DMS53 treated with DMSO at 0.1 percent for 48 hours (cell line): ENCODE data around the gene MPPED2.
"Not testable (repeated sequence)": the region's sequence is repeated elsewhere in the genome, so short reads cannot be mapped to it uniquely, and the experiment has no call there.

Experiments used
- DNase-seq: peaks from one replicate; lab custom pipeline; 2025; ENCODE audit not compliant: unreplicated experiment; lab: John Stamatoyannopoulos, UW

MPPED2 gene

DNA sequence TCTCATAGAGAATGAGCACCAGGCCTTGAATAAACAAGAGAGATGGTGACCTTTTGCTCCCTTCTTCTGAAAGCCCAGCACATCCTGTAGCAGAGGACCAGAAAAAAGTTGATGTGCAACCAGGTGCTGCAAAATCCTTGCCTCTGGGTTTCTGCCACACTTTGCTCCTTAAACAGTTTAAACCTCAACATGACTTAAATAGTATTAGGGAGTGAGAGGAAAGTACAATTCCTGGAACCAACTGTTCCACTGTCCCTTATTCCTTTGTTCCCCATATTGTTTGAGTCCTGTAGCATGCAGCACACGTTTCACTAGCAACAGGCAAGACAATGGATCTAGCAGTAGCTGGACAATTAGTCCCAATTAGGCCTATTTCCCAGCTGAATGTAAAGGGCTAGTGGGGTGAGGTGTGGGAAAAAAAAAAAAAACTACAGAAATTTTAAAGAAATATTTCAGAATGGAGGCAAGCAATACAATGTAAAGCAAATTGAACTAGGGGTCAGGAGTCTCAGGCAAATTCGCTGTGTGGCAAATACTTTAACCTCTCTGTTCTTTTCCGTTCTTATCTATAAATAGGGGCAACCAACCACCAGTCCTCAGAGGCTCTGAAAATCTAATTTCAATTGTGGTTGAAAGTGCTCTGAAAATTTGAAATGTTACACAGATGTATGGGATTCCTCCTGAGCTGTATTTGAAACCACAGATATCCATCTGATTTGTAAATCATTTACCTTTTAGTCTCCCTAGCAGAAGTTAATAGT is 6.6 kb downstream of the MPPED2 start:
- DNase-seq = no peak

DNA sequence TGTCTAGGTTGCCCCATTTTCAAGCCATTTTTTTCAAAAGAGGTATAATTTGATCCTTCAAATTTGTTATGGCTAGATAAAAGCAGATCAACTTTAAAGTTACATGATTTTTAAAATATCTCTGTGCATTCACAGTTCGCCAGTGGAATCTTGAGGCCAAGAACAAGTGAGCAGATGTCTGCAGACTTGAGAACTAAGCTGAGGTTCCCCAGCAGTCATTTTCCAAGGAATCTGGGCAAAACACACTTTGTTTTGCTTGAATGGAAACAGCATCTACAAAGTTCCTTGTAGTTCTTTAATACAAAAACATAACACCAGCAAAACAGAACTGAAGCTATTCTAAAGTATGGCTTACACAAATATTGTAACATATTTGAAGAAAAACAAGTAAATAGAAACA is 7.7 kb downstream of the MPPED2 start:
- no peak for DNase-seq

DNA sequence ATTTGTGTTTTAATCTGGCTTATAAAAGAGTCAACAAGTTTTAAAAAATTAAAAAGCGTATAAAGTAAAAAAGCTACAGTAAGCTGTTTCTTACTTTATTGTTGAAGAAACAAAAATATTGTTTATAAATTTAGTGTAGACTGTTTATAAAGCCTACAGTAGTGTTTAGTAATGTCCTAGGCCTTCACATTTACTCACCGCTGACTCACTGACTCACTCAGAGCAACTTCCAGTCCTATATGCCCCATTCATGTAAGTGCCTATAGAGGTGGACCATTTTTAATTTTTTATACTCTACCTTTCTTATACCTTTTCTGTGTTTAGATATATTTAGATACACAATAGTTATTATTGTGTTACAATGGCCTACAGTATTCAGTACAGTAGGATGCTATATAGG is 12.2 kb downstream of the MPPED2 start:
- DNase-seq = no peak

DNA sequence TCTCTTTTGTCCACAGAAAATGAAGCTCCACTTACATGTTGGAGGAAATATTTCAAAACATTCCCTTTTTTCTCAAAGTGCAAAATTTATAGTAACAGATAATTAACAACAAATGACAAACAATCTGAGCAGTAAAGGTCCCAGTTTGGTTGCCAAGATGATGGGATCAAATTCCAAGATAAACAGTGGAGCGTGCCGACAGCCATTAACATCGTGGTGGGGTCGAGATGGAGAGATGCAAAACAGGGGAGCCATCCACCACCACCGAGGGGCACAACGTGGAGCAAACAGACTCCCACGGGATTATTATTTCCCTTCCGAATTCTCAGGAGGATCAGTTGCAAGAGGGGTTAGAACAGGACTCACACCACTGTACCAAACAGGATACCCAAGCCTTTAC is 17.2 kb downstream of the MPPED2 start:
- DNase-seq = no peak

DNA sequence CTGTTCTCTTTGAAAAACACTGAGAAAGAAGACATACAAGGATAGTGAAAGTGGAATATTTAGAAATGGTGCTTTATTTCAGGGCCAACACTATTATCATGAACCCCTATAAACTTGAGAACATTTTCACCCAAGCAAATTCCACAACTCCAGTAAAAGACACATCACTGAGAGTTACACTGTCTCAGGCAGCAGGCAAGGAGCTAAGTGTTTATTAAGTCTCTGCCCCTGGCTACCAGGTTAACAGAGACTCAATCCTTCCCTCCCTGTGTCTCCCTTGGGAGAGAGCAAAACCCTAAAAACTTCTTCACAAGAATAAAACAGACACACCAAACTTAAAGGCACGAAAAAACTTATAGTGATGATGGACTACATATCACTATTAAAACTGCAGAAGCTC is 18.5 kb downstream of the MPPED2 start:
- no peak for DNase-seq

DNA sequence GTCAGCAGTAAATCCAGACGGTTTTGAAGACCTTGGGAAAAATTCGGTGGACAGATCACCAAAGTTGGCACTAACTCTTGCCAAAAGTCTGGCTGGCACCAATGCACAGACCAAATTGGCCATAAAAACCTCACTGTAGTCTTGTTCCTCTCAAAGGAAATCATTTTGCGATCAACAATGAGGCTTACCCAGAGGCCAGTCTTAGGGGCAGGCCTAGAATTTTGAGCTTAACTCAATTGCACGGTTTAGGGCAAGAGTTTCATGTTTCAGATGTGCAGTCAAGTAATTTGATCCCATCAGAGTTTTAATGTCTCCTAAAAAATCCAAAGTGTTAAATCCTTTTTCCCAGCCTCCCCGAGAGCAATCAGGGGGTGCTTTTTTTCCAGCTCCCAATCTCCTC is 19.0 kb downstream of the MPPED2 start:
- no peak for DNase-seq

DNA sequence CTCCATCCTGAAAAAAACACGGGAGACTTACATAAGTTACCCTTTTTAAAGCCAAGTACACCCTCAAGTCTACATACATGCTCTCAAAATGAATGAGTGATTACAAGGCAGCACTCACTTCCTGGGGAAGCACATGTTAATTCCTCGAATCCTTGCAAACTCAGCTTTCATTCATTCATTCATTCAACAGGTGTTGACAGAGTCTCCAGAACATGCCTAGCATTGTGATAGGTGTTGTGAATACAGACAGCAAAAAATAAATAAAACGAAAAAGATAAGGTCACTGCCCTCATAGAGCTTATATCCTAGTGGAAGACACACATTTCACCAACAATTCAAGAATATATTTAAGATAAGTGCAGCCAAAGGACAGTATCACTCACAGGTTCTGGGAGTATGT is 19.7 kb downstream of the MPPED2 start:
- DNase-seq = no peak

DNA sequence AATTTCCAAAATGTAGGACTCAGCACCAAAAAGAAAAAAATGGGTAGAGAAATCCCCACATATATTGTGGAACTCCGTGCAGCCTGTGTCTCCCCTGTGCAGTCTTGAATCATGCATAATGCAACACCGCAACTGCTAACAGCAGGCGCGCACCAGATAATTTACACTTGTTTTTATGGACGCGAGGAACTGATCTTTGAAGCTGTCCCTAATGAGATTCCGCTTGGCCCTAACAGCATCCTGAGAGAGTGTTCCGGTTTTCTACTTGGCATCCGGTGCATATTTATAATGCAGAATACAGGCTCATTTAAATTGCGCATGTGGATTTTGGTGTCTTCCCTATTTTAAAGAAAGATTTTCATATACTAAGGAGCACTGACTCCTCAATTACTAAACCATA is 21.1 kb downstream of the MPPED2 start:
- no peak for DNase-seq

DNA sequence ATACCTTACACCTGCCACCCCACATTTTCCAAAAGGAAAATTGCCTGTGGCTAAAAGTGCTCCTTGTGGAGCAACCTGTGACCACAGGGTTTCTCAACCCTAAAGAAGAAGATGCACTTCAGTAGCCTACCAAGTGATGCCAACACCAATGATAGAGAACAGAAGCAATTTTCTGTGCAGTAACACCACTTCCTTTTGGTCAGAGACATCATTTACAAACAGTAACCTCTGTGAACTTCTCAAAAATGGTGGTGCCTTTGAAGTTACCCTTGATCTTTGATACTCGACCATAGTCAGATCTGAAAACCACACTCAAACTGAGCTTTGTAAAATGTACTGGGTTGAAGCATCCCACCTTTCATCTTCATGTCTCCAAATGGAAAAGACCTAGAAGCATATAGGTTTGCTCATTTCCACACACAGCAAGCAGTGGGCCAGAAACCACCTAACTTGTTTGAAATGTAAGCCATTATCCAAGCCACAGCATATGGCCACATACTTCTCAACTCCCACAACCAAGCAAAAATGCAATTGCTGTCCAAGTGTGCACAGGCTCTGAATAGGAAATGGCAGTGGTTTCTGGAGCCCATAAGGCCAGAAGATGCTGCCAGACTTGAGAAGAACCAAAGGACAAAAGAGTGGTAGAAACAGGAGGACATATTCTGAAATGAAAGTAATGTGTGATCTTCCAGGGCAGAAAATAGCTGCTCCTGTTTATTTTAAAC is 24.3 kb downstream of the MPPED2 start:
- DNase-seq = no peak

DNA sequence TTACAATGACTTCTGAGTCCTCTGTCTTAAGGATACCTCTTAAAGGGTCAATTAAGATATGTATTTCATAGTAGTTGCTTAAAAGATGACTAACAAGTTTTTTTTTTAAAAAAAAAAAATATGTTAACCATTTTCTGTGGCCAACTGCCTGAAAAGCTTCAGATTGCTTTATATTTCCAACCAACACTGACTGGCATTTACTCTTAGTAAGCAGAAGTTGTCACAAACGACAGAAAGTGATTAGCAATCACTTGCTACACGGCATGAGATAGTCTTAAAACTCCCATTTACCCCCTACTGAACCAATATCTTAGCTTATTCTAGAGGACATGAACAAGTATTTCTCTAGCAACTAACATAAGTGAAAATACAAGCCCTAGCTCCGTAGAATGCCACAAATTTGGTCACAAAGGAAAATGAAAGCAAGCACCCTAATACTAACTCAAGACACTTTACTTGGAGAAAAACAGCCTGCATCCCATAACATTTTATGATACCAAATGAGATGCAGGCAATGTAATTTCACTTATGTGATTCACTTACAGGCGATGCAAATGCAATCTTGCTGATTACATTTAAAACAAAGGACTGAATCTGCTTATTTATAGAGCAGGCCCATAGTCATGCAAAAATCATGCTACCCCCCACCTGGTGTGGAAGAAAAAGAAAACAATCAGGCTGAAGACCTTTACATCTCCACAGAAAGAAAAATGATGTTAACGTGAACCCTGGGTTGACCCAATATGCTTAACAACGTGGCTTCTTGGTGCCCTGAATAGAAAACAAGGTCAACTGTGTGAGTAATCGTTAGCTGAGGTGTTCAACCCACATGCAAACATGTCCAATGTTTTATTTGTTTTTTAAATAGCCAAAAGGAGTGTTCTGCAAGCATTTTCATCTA is 25.7 kb downstream of the MPPED2 start:
- no peak for DNase-seq

DNA sequence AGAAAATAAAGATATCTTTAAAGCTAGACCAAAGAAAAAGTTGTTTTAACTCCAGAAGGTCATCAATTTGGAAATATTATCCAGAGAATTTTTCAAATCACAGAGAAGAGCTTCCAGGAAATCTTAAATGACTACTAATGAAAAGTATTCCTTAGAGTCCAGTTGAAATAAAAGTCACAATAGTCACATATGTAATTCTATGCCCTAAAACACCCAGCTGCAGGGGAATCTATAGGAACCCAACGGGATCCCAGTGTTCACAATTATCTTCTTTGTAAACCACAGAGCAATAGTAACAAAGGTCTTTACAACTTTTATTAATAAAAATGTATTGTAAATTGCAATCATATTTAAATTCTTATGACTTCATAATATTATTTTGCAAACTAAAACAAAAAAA is 27.1 kb downstream of the MPPED2 start:
- DNase-seq = no peak

DNA sequence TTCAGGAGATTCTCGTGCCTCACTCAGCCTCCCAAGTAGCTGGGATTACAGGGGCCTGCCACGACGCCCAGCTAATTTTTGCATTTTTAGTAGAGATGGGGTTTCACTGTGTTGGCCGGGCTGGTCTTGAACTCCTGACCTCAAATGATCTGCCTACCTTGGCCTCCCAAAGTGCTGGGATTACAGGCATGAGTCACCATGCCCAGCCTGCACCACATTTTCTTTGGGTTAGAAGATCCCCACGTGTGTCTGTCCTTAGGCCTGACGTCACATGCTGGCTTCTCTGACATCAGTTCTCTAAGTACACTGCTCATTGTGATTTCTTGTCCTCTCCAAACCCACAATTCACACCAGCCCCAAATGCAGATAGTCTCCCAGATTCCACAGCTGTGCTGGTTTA is 31.6 kb downstream of the MPPED2 start:
- not testable (repeated sequence) for DNase-seq

DNA sequence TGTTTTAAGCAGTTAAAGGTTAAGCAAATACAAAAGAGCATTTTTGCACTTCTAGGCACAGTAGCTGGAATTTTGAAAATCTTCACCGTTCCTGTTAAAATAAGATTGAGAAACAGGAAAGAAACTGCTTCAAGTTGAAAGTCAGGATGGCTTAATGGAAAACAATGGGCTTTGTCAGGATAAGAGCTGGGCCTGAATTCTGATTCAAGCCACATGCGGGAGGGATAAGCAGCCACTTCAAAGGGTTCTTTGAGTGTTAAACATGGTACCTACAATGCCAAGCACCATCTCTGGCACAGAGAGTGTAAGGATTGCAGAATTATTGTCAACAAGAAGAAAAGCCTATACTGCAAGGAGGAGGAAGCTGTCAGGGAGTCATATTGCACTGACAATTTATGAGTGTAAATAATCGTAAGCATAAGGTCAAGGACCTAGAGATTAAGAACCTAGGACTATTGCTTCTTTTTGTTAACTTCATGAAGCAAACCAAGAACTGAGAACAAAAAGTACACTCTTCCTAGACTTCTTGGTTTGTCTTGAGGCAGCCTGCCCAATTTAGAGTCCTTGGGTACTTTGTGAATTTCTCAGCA is 32.5 kb downstream of the MPPED2 start:
- no peak for DNase-seq

DNA sequence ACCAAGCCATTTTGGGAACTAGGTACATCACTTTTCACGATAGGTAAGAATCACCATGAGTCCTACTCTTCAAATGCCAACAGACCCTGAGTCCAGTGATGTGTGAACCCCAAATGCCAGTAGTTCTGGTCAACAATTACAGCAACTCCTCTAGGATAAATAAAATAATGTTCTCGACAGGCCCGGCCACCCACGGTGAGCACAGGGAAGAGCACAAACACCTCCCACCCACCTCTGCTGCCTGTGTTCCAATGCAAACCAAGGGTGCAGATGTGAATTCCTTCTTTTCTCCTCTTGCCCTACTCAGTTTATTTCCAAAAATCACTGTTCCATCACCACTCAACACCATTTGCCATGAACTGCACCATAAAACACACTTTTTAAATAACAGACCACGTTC is 33.3 kb downstream of the MPPED2 start:
- no peak for DNase-seq

DNA sequence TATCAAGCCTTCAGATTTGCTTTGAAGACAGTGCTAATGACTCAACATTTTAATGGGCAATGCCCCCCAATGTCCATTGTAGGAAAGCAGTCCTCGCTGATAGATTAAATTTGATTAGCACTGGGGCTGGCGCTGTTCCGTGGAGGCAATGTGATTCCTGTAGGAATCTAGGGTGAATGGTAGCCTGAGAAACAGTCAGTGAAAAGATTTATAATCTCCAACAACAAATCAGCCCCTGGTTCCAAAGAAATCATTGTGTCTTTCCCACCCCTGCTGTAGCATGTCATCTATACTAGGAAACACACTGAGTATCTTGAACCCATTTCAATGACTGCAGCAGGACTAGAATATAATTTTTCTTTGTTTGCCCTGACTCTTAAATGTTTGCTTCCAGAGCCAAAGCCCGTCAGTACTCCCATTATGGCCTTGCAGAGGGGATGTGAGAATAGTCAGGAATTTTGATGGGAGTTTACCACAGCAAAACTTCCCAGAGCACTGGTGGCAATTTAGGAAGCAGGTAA is 36.1 kb downstream of the MPPED2 start:
- DNase-seq = no peak

DNA sequence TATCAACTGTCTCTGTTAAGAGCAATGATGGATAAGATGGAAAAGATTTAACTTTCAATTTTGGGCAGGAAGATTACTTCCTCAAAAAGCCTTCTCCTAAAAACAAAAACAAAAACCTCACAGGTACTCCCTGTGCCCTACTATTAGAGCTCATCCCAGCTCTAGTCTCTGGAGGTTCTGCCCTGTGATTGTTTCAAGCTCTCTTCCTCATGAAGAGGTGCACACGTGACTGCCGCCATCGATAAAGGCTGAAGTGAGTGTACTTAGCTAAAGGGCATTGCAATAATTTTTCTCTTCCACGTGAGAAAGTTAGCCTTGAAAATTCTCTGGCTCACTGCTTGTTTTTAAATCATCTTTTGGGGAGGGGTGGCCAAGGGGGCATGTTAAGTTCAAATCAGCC is 36.6 kb downstream of the MPPED2 start:
- DNase-seq = no peak

DNA sequence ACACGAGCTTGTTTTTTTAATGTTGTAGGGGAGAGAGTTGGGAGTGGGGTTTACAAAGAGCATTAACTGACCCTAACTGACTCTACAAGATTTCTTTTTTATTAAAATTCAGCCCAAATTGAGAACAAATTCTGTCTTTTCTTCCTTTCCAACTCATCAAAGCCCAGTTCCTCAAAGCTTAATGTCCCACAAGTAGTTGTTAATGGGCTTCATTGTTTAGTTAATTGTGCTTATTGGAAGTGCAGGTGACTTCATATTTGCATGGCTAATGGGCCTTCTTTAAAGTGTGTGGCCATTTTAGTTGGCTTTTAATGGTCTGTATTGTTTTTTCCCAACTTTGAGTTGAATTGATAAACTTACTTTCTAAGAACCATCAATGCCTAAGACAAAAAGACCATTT is 39.8 kb downstream of the MPPED2 start:
- no peak for DNase-seq

DNA sequence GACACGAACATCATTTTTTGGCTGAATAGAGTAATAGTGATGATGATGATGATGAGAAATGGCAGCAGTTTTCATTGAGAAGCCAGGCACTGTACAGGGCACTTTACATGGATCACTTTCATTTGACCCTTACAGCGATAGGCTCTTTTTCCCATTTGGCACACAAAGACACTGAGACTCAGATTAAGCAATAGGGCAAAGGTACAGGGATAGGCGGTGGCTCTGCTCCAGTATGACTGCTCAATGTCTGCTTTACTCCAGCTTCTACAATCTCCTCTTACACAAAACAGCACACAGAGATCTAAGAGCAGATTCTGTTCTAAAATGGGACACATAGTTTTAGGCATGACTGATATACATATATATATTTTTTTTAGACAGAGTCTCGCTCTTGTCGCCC is 40.6 kb downstream of the MPPED2 start:
- DNase-seq = no peak

DNA sequence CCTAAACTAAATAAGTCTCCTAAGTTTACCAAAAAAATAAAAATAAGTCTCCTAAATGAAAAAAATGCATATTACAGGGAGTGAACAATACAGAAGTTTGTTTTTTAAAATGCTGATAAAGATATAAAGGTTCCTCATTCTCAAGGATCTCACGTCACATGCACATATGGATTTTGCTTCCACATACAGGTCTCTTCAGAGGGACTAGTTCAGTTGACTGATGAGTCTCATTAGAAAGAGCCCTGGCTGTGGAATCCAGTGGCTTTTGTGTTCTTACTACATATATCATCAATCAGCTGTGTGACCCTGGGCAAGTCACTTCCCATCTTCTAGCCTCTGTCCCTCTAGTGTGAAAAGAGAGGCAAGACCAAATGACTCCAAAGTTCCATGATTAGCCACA is 43.1 kb downstream of the MPPED2 start:
- DNase-seq = no peak

DNA sequence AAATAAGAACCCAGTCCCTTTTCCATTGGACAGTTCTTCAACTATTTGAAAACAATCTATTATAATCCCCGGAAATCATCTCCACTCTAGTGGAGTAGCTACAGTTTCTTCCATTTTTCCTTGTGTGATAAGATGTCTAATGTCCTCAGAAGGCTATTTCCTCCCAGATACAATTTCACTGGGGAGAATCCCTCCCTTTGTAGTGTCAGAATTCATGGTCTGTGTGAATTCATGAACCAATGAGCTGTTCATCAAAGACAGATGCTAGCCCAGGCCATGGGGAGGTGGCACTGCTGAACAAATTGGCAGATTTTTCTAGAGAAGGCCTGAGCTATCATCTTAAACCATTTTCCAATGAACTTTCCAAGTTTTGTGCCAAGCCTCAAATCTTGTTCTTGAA is 45.4 kb downstream of the MPPED2 start:
- DNase-seq = no peak

DNA sequence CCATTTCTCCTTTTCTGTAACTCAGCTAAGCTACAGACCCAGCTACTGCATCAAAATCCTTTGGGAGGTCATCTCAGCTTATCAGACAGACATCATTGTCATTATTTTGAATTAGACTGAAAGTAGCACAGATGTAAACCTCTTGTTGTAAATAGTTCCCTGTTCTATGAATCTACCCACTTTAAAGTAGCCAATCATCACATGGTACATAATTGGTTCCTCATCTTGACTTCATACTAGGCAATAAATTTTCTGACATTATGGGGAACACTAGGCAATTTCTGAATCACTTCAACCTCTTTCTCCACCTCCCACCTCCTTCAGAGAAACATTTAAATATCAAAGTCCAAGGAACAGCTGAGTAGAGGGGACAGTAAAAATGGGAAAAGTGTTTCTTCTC is 47.9 kb downstream of the MPPED2 start:
- no peak for DNase-seq
